Tibial artery (tissue), 4 donors: ENCODE results near the gene POLE.

Experiments used
- DNase-seq, 2 donors: peaks; one replicate each; pipeline ENCODE4 v3.0.0-alpha.2; 2019
- H3K27ac ChIP-seq, 2 donors: fragments of 200-600 bp; sonication (generic) in 1 of 2; 1 replicate in 1 of 2; 2 replicates in 1 of 2; pipeline ENCODE4 v1.5.1; 2018 to 2019; ENCODE audit warnings: mild to moderate bottlenecking in 1 of 2
- H3K27me3 ChIP-seq, 2 donors: fragments of 200-600 bp; sonication (generic) in 1 of 2; one replicate each; pipeline versions ENCODE4 v1.5.1 to v1.6.0; 2016 to 2019
- H3K36me3 ChIP-seq, 3 donors: fragments of 200-600 bp; sonication (generic) in 2 of 3; one replicate each; pipeline ENCODE4 v1.5.1; 2016 to 2019; ENCODE audit warnings: mild to moderate bottlenecking in 2 of 3
- H3K4me1 ChIP-seq, 4 donors: fragments of 200-600 bp; sonication (generic) in 2 of 4; 1 replicate in 3 of 4; 2 replicates in 1 of 4; pipeline ENCODE4 v1.5.1; 2016 to 2019
- H3K4me3 ChIP-seq, 2 donors: fragments of 200-600 bp; sonication (generic) in 1 of 2; 1 replicate in 1 of 2; 2 replicates in 1 of 2; pipeline ENCODE4 v1.5.1; 2018 to 2019; ENCODE audit warnings: mild to moderate bottlenecking in 2 of 2
- H3K9me3 ChIP-seq, 3 donors: fragments of 200-600 bp; sonication (generic) in 1 of 3; one replicate each; pipeline ENCODE4 v1.5.1; 2016 to 2019
- intact Hi-C: fragments of 100-400 bp; cut with DNase I; formaldehyde crosslinking; loops from one replicate; pipeline ENCODE4 v1.15.0; 2023; ENCODE audit warnings: low total_unique reads
- TF ChIP-seq, protein P1 (sequence below), 2 experiments: fragments of 200-600 bp in 1 of 2; fragments of 450-650 bp in 1 of 2; IDR thresholded peaks; one replicate each; pipeline ENCODE4 v1.5.1; 2017 to 2019; ENCODE audit warnings: antibody characterized with exemption in 2 of 2, mild to moderate bottlenecking in 1 of 2, moderate library complexity in 1 of 2

Gene POLE

DNA sequence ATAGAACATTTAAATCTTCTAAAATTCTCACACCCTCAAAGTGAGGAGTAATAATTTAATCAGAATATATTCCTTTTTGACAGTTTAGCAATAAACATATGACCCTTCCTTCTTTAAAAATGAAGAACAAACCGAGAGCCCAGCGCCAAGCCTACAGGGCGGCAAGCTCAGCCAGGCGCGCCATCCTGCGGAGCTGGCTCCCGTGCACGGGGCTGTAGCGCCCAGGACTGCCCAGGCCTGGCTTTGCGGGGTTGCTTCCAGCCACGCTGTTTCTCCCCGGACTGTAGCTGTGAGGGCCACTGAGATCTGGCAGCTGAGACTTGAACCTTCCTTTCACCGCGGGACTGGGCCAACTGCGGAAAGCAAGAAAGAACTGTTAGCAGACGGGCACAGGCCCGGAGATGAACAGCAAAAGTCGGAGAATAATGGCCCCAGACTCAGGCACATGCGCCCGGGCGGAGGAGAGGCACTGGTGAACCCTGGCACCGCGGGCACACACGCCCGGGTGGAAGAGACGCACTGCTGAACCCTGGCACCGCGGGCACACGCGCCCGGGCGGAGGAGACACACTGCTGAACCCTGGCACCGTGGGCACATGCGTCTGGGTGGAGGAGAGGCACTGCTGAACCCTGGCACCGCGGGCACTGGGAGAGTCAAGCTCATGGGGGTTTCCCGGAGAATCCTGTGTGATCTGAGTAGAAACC, 40.1 kb upstream of the POLE start:
- DNase-seq = no peak
- H3K27me3 ChIP-seq = no peaks in the 10 kb centered on the region

DNA sequence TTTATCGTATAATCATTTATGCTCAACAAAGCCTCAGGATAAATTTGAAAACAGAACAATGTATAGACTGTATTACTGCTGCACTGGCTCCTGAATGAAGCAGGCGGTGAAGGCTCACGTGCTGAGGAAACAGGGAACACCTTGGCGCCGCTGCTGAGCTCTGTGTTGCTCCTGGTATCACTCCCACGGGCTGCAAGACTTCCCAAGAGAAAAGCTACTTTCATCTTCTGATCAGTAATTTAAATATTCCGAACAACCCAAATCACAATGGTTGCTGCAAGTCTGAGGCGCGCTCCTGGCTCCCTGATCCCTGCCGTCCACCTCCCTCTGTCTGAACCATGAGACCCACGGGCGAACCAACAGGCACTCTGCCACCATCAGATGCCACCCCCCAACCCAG, 39.2 kb upstream of the POLE start:
- no peak overlapping the region for H3K27ac ChIP-seq
- intact Hi-C loops = no loop called here
- no peak for DNase-seq

More for the DNA sequence above, 40.1 kb upstream of the POLE start:
- Histone ChIP-seq H3K4me3 (no peak overlapping the region), H3K9me3 (no peaks in the 10 kb centered on the region), H3K4me1 (no peaks in the 10 kb centered on the region), H3K36me3 (peaks cover 80 to 96% (median 87%) of the 10 kb centered on the region in 3 donors), H3K27ac (no peak overlapping the region)
- intact Hi-C loops = no loop called here
- TF ChIP-seq, protein P1, sequence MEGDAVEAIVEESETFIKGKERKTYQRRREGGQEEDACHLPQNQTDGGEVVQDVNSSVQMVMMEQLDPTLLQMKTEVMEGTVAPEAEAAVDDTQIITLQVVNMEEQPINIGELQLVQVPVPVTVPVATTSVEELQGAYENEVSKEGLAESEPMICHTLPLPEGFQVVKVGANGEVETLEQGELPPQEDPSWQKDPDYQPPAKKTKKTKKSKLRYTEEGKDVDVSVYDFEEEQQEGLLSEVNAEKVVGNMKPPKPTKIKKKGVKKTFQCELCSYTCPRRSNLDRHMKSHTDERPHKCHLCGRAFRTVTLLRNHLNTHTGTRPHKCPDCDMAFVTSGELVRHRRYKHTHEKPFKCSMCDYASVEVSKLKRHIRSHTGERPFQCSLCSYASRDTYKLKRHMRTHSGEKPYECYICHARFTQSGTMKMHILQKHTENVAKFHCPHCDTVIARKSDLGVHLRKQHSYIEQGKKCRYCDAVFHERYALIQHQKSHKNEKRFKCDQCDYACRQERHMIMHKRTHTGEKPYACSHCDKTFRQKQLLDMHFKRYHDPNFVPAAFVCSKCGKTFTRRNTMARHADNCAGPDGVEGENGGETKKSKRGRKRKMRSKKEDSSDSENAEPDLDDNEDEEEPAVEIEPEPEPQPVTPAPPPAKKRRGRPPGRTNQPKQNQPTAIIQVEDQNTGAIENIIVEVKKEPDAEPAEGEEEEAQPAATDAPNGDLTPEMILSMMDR (IDR thresholded peaks at IDR 0.05) = no peak

DNA sequence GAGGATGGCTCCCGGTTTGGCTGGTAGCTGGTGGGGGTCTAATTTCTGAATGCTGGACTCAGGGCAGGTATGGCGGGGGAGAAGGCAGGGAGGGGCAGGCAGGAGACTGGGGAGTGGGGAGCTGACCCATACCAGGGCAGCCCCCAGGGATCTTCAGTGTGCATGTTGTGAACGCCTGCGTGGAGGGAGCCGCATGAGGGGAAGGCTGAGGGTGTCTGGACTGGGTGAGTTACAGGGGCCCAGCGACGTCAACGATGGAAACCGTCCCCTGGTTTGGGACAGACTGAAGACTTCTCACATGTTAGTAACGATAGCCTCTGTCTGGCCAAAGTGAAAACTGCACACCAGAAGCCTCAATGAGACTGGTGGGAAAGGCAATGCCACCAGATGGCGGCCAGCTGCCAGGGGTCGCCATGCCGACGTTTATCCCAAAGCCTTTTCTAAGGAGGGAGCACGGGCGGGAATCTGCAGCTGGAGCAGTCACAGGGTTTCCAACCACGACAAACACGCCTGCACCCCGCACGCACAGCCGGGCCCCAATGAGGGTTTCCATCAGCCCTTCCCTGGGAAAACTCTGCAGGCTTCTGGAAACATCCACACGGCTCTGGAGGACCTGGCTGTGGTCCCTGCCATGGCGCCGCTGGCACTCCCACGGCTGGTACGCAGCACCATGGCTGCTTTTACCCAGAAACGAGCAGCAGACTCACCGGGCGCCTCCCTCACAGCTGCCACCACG, 37.5 kb upstream of the POLE start:
- intact Hi-C loops = no loop called here
- TF ChIP-seq, protein P1 (IDR thresholded peaks at IDR 0.05) = no peak
- peaks cover 79 to 95% (median 89%) of the 10 kb centered on the region in 3 donors for H3K36me3 ChIP-seq
- no peaks in the 10 kb centered on the region for H3K27me3 ChIP-seq
- DNase-seq = no peak
- no peak overlapping the region for H3K27ac ChIP-seq
- H3K9me3 ChIP-seq = no peaks in the 10 kb centered on the region
- H3K4me1 ChIP-seq = no peaks in the 10 kb centered on the region
- H3K4me3 ChIP-seq = no peak overlapping the region

More for the DNA sequence above, 39.2 kb upstream of the POLE start:
- TF ChIP-seq, protein P1 (IDR thresholded peaks at IDR 0.05) = no peak
- Histone ChIP-seq H3K4me1 (no peaks in the 10 kb centered on the region), H3K27me3 (no peaks in the 10 kb centered on the region), H3K4me3 (no peak overlapping the region), H3K9me3 (no peaks in the 10 kb centered on the region), H3K36me3 (peaks cover 77 to 95% (median 85%) of the 10 kb centered on the region in 3 donors)

DNA sequence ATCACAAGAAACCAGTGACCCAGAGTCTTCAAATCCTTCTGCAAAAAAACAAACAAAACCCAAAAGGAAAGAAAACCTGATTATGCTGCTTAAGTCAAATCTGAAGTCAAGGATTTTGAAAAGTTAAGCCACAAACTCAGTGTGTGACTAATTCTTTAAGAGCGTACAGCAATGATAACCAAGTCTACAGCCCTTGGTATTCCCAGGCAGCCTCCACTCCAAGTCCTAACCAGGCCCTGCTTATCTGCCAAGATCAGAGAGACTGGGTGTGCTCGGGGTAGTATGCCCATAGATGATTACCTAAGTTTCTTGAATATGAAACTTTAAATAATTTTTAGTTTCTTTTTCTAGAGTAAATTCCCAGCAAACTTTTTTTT, 36.6 kb upstream of the POLE start:
- TF ChIP-seq, protein P1 (IDR thresholded peaks at IDR 0.05) = no peak
- Histone ChIP-seq H3K4me3 (no peak overlapping the region), H3K4me1 (no peaks in the 10 kb centered on the region), H3K36me3 (peaks cover 83 to 99% (median 93%) of the 10 kb centered on the region in 3 donors), H3K27ac (no peak overlapping the region), H3K27me3 (no peaks in the 10 kb centered on the region), H3K9me3 (no peaks in the 10 kb centered on the region)
- intact Hi-C loops = no loop called here
- no peak for DNase-seq

DNA sequence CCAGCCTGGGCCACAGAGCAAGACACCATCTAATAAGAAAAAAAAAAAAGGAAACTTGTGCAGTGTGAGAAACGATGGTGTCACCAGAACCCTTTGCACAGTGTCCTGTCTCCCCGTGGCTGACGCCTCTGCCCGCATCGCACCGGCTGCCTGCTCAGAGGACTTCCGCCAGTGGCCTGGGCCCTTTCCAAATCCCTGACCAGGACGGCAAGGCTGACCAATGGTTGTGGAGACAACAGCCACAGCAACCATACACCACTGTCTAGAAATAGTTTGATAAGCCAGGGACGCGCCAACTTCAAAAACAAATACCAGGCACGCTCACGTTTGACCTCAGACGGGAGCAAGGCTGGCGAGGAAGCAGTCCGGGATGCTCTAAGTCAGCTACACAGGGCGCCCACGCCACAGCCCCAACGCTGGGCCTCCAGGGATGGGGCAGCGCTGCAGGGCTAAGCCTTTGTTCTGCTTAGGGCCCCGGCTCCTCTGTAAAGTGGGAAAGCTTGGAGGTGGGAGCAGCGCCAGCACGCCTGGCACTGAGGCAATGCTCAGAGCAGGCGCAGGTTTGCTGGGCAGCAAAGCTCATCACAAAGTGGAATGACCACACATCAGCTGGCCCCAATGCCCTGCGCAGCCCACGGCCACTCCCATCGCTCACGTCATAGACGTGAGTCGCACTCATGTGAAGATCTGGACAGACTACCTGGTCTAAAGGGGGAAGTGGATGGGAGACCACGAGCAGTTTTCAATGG, 36.0 kb upstream of the POLE start:
- Histone ChIP-seq H3K36me3 (peaks cover 80 to 97% (median 90%) of the 10 kb centered on the region in 3 donors), H3K4me3 (no peak overlapping the region), H3K9me3 (no peaks in the 10 kb centered on the region), H3K4me1 (no peaks in the 10 kb centered on the region), H3K27me3 (no peaks in the 10 kb centered on the region), H3K27ac (no peak overlapping the region)
- TF ChIP-seq, protein P1 (IDR thresholded peaks at IDR 0.05) = no peak
- DNase-seq = no peak
- intact Hi-C loops = no loop called here
